WTC11 (cell line): Measurements from ENCODE around the gene TAS1R1. TPM values are rescaled to one million over a fixed set of nuclear protein-coding genes. Genes with fewer than 3 reads are reported as not detected.
A peak's percentile ranks its signal among the peaks of the same experiment; 100 is the strongest.

ENCODE experiments used
- ATAC-seq: fragments of 200-7000 bp; cut with Tn5 transposase; 2 replicates; pipeline ENCODE4 v1.10.0; 2021; ENCODE audit warnings: mild to moderate bottlenecking, moderate library complexity
- CTCF ChIA-PET: fragments of 300-600 bp; sonication (Branson Sonifier 250); formaldehyde crosslinking; loops from one replicate; lab custom pipeline; 2021; ENCODE audit warnings: antibody characterized with exemption; lab: Charles Lee
- POLR2A ChIA-PET: fragments of 350-600 bp; sonication (Branson Sonifier 250); formaldehyde crosslinking; loops from one replicate; lab custom pipeline; 2021; ENCODE audit warnings: antibody characterized with exemption; lab: Charles Lee
- DNase-seq: peaks from one replicate; pipeline ENCODE4 v3.0.0; 2021; ENCODE audit warnings: low spot score
- H3K27ac Mint-ChIP-seq: 2 replicates; pipeline ENCODE4 v1.8.0; 2021; ENCODE audit warnings: mixed read lengths
- H3K27me3 Mint-ChIP-seq: 2 replicates; pipeline ENCODE4 v1.8.0; 2021; ENCODE audit warnings: low read depth, mild to moderate bottlenecking, moderate library complexity, mixed read lengths
- H3K36me3 Mint-ChIP-seq: 2 replicates; pipeline ENCODE4 v1.8.0; 2021; ENCODE audit warnings: mixed read lengths
- H3K4me1 Mint-ChIP-seq: 2 replicates; pipeline ENCODE4 v1.8.0; 2022; ENCODE audit warnings: mixed read lengths
- H3K4me3 Mint-ChIP-seq: 2 replicates; pipeline ENCODE4 v1.8.0; 2021; ENCODE audit warnings: mild to moderate bottlenecking, moderate library complexity, mixed read lengths
- H3K9me3 Mint-ChIP-seq: 2 replicates; pipeline ENCODE4 v1.8.0; 2021; ENCODE audit warnings: mixed read lengths
- ATF6 ChIP-seq: sonication (generic); formaldehyde crosslinking; IDR thresholded peaks from 2 replicates; pipeline ENCODE4 v1.8.1; 2023; ENCODE audit warnings: mild to moderate bottlenecking, missing genetic modification reagents
- CREB1 ChIP-seq: sonication (generic); formaldehyde crosslinking; IDR thresholded peaks from 2 replicates; pipeline ENCODE4 v1.8.0; 2023; ENCODE audit warnings: mild to moderate bottlenecking, missing genetic modification reagents
- CREM ChIP-seq: sonication (generic); formaldehyde crosslinking; IDR thresholded peaks from 2 replicates; pipeline ENCODE4 v1.8.1; 2022; ENCODE audit warnings: mild to moderate bottlenecking, missing genetic modification reagents, moderate library complexity
- FOXK1 ChIP-seq: sonication (generic); formaldehyde crosslinking; IDR thresholded peaks from 2 replicates; pipeline ENCODE4 v1.8.0; 2022; ENCODE audit warnings: mild to moderate bottlenecking, moderate library complexity, missing genetic modification reagents
- FOXP1 ChIP-seq: sonication (generic); formaldehyde crosslinking; IDR thresholded peaks from 2 replicates; pipeline ENCODE4 v1.8.0; 2022; ENCODE audit warnings: missing genetic modification reagents, mild to moderate bottlenecking, moderate library complexity, borderline replicate concordance
- MYBL2 ChIP-seq: sonication (generic); formaldehyde crosslinking; IDR thresholded peaks from 2 replicates; pipeline ENCODE4 v1.8.1; 2023; ENCODE audit warnings: mild to moderate bottlenecking, moderate library complexity, missing genetic modification reagents
- NR3C1 ChIP-seq: sonication (generic); formaldehyde crosslinking; conservative IDR thresholded peaks from 2 replicates; pipeline ENCODE4 v1.8.1; 2023; ENCODE audit warnings: low read depth, mild to moderate bottlenecking, missing genetic modification reagents
- SMAD3 ChIP-seq: sonication (generic); formaldehyde crosslinking; IDR thresholded peaks from 2 replicates; pipeline ENCODE4 v1.8.0; 2022; ENCODE audit warnings: missing genetic modification reagents, mild to moderate bottlenecking, borderline replicate concordance
- SMAD4 ChIP-seq: sonication (generic); formaldehyde crosslinking; IDR thresholded peaks from 2 replicates; pipeline ENCODE4 v1.8.0; 2022; ENCODE audit warnings: mild to moderate bottlenecking, missing genetic modification reagents
- SOX15 ChIP-seq: fragments of 250-450 bp; sonication (Bioruptor Pico); IDR thresholded peaks from 2 replicates; pipeline ENCODE4 v1.9.0; 2021; ENCODE audit warnings: mild to moderate bottlenecking
- STAT6 ChIP-seq: sonication (generic); formaldehyde crosslinking; conservative IDR thresholded peaks from 2 replicates; pipeline ENCODE4 v1.8.1; 2023; ENCODE audit warnings: mild to moderate bottlenecking, low read depth, missing genetic modification reagents, moderate library complexity
- TEAD1 ChIP-seq: sonication (generic); formaldehyde crosslinking; IDR thresholded peaks from 2 replicates; pipeline ENCODE4 v1.8.0; 2022; ENCODE audit warnings: mild to moderate bottlenecking, missing genetic modification reagents
- ZNF423 ChIP-seq: fragments of 250-450 bp; sonication (Bioruptor Pico); IDR thresholded peaks from 2 replicates; pipeline ENCODE4 v2.1.2; 2022; ENCODE audit warnings: mild to moderate bottlenecking, moderate library complexity
- ZNF425 ChIP-seq: fragments of 250-450 bp; sonication (Bioruptor Pico); conservative IDR thresholded peaks from 2 replicates; pipeline ENCODE4 v1.9.0; 2021; ENCODE audit warnings: mild to moderate bottlenecking
- total RNA-seq: library from RNA; stranded (reverse); gene quantifications from 3 replicates; pipeline ENCODE4 v1.2.3, GENCODE V29; 2021
- TF ChIP-seq, protein P1 (sequence below): sonication (generic); formaldehyde crosslinking; IDR thresholded peaks from 2 replicates; pipeline ENCODE4 v1.8.1; 2023; ENCODE audit warnings: mild to moderate bottlenecking, moderate library complexity, missing genetic modification reagents
- TF ChIP-seq, protein P2 (sequence below): sonication (generic); formaldehyde crosslinking; conservative IDR thresholded peaks from 2 replicates; pipeline ENCODE4 v1.8.1; 2022; ENCODE audit warnings: mild to moderate bottlenecking, missing genetic modification reagents
- TF ChIP-seq, protein P3 (sequence below): fragments of 250-450 bp; sonication (Bioruptor Pico); IDR thresholded peaks from 2 replicates; pipeline ENCODE4 v1.8.0; 2021; ENCODE audit warnings: mild to moderate bottlenecking
- TF ChIP-seq, protein P4 (sequence below): sonication (generic); formaldehyde crosslinking; IDR thresholded peaks from 2 replicates; pipeline ENCODE4 v1.8.0; 2022; ENCODE audit warnings: mild to moderate bottlenecking, missing genetic modification reagents
- TF ChIP-seq, protein P5 (sequence below): sonication (generic); formaldehyde crosslinking; IDR thresholded peaks from 2 replicates; pipeline ENCODE4 v1.8.0; 2022; ENCODE audit warnings: mild to moderate bottlenecking, missing genetic modification reagents
- TF ChIP-seq, protein P6 (sequence below): fragments of 200-600 bp; IDR thresholded peaks from 2 replicates; pipeline ENCODE4 v1.8.0; 2022; ENCODE audit warnings: antibody characterized with exemption

Gene TAS1R1
- total RNA-seq, 1 experiment from 2014 or later: 0.11 TPM

- TF ChIP-seq, protein P1, sequence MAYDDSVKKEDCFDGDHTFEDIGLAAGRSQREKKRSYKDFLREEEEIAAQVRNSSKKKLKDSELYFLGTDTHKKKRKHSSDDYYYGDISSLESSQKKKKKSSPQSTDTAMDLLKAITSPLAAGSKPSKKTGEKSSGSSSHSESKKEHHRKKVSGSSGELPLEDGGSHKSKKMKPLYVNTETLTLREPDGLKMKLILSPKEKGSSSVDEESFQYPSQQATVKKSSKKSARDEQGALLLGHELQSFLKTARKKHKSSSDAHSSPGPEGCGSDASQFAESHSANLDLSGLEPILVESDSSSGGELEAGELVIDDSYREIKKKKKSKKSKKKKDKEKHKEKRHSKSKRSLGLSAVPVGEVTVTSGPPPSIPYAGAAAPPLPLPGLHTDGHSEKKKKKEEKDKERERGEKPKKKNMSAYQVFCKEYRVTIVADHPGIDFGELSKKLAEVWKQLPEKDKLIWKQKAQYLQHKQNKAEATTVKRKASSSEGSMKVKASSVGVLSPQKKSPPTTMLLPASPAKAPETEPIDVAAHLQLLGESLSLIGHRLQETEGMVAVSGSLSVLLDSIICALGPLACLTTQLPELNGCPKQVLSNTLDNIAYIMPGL (CRISPR knock-in tag): 0 out of 2 replicates have a peak, but pooled peaks have one; percentile 19
- TF ChIP-seq CREM (CRISPR knock-in tag): 0 out of 2 replicates have a peak, but pooled peaks have one; percentile 14
- TF ChIP-seq, protein P2, sequence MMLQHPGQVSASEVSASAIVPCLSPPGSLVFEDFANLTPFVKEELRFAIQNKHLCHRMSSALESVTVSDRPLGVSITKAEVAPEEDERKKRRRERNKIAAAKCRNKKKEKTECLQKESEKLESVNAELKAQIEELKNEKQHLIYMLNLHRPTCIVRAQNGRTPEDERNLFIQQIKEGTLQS: no peak
- no peak for TF ChIP-seq SMAD3 (CRISPR knock-in tag)
- no peak for TF ChIP-seq SOX15 (CRISPR knock-in tag)
- TF ChIP-seq NR3C1: no peak
- no peak for TF ChIP-seq STAT6 (CRISPR knock-in tag)
- TF ChIP-seq FOXP1 (CRISPR knock-in tag): no peak
Observed at GRCh38 chr1:6613361-6614018, 58.4 kb downstream of the TAS1R1 start, which contains the start of gene PHF13 (continued).

GRCh38 chr1:6614019-6614928 lies 59.2 kb downstream of the TAS1R1 start:
- POLR2A ChIA-PET: interaction anchor here (1.1 kb wide), 1 partner anchor 12 kb away, joined by 6 read pairs; the partner anchor contains the start of gene KLHL21
- H3K36me3 Mint-ChIP-seq: peaks cover 19% of the 10 kb centered on the region
- H3K27me3 Mint-ChIP-seq: peaks cover 13% of the 10 kb centered on the region
- H3K9me3 Mint-ChIP-seq: no peaks in the 10 kb centered on the region
- ATAC-seq (0 out of 2 replicates have a peak, but pooled peaks have one; percentile 1), DNase-seq (peak; percentile 58)
- peak overlapping the region; percentile 60 for H3K4me3 Mint-ChIP-seq
- CTCF ChIA-PET: interaction anchor here (0.6 to 0.9 kb wide), 3 partner anchors 11 to 897 kb away, joined by 3 to 6 read pairs (median 3); partner anchors contain the start of gene KLHL21
- H3K4me1 Mint-ChIP-seq: peaks cover 21% of the 10 kb centered on the region
- H3K27ac Mint-ChIP-seq: no peak overlapping the region
- no peak for TF ChIP-seq CREB1 (CRISPR knock-in tag)
- no peak for TF ChIP-seq ZNF425 (CRISPR knock-in tag)
- TF ChIP-seq, protein P3, sequence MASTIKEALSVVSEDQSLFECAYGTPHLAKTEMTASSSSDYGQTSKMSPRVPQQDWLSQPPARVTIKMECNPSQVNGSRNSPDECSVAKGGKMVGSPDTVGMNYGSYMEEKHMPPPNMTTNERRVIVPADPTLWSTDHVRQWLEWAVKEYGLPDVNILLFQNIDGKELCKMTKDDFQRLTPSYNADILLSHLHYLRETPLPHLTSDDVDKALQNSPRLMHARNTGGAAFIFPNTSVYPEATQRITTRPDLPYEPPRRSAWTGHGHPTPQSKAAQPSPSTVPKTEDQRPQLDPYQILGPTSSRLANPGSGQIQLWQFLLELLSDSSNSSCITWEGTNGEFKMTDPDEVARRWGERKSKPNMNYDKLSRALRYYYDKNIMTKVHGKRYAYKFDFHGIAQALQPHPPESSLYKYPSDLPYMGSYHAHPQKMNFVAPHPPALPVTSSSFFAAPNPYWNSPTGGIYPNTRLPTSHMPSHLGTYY (CRISPR knock-in tag): no peak
- TF ChIP-seq ZNF423 (CRISPR knock-in tag): no peak
- TF ChIP-seq TEAD1 (CRISPR knock-in tag): no peak
- TF ChIP-seq, protein P4, sequence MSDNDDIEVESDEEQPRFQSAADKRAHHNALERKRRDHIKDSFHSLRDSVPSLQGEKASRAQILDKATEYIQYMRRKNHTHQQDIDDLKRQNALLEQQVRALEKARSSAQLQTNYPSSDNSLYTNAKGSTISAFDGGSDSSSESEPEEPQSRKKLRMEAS (CRISPR knock-in tag): no peak
- TF ChIP-seq SMAD4 (CRISPR knock-in tag): no peak
- no peak for TF ChIP-seq MYBL2 (CRISPR knock-in tag)
- TF ChIP-seq ATF6 (CRISPR knock-in tag): no peak
- TF ChIP-seq FOXK1: no peak
- TF ChIP-seq NR3C1: no peak
- TF ChIP-seq, protein P5, sequence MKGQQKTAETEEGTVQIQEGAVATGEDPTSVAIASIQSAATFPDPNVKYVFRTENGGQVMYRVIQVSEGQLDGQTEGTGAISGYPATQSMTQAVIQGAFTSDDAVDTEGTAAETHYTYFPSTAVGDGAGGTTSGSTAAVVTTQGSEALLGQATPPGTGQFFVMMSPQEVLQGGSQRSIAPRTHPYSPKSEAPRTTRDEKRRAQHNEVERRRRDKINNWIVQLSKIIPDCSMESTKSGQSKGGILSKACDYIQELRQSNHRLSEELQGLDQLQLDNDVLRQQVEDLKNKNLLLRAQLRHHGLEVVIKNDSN (CRISPR knock-in tag): no peak
- TF ChIP-seq, protein P6, sequence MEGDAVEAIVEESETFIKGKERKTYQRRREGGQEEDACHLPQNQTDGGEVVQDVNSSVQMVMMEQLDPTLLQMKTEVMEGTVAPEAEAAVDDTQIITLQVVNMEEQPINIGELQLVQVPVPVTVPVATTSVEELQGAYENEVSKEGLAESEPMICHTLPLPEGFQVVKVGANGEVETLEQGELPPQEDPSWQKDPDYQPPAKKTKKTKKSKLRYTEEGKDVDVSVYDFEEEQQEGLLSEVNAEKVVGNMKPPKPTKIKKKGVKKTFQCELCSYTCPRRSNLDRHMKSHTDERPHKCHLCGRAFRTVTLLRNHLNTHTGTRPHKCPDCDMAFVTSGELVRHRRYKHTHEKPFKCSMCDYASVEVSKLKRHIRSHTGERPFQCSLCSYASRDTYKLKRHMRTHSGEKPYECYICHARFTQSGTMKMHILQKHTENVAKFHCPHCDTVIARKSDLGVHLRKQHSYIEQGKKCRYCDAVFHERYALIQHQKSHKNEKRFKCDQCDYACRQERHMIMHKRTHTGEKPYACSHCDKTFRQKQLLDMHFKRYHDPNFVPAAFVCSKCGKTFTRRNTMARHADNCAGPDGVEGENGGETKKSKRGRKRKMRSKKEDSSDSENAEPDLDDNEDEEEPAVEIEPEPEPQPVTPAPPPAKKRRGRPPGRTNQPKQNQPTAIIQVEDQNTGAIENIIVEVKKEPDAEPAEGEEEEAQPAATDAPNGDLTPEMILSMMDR: no peak
